Endothelial cell of umbilical vein (primary cell): ENCODE measurements around the gene FCN2. TPM values are rescaled to one million over a fixed set of nuclear protein-coding genes. Genes with fewer than 3 reads are reported as not detected.

Experiments
- BruUV-seq: library from RNA; stranded (reverse); fragments of 400-500 nt; replicated peaks from 2 replicates; lab custom pipeline; 2021; lab: Mats Ljungman, UMichigan
- CTCF ChIA-PET: fragments of 300-600, 350-600 bp; sonication (Branson Sonifier 250); formaldehyde crosslinking; loops from one replicate; lab custom pipeline; 2021; ENCODE audit warnings: antibody characterized with exemption, inconsistent platforms; lab: Charles Lee
- POLR2A ChIA-PET: fragments of 300-600, 350-600 bp; sonication (Branson Sonifier 250); formaldehyde crosslinking; loops from one replicate; lab custom pipeline; 2021; ENCODE audit warnings: antibody characterized with exemption, inconsistent platforms; lab: Charles Lee
- DNase-seq: peaks from one replicate; pipeline ENCODE4 v3.0.0-alpha.2; 2011; ENCODE audit warnings: low read depth, low spot score
- FAIRE-seq: peaks from 2 replicates; lab custom pipeline; 2011; peaks lifted over from hg19 to GRCh38; lab: Jason Lieb, UNC
- H2AFZ ChIP-seq: 2 replicates; pipeline ENCODE4 v1.6.0; 2012; ENCODE audit warnings: low read depth, low read length, control low read depth, inconsistent platforms
- H3K27ac ChIP-seq: 2 replicates; pipeline ENCODE4 v1.5.1; 2011; ENCODE audit warnings: low read depth, mild to moderate bottlenecking, control low read depth, low read length, moderate library complexity; ENCODE audit not compliant: insufficient read depth
- H3K27me3 ChIP-seq, 2 experiments: 2 replicates each; pipeline versions ENCODE4 v1.6.0 to v1.6.1; 2011; ENCODE audit warnings: low read length in 2 of 2, mixed read lengths in 1 of 2; ENCODE audit not compliant: control insufficient read depth in 2 of 2, insufficient read depth in 2 of 2
- H3K36me3 ChIP-seq, 2 experiments: 2 replicates in 1 of 2; 3 replicates in 1 of 2; pipeline ENCODE4 v1.5.1; 2011; ENCODE audit warnings: low read length in 2 of 2, mild to moderate bottlenecking in 1 of 2, moderate library complexity in 1 of 2; ENCODE audit not compliant: control insufficient read depth in 2 of 2, insufficient read depth in 2 of 2; ENCODE audit errors: extremely low read depth in 1 of 2
- H3K4me1 ChIP-seq: 3 replicates; pipeline ENCODE4 v1.5.1; 2011; ENCODE audit warnings: mild to moderate bottlenecking, low read length; ENCODE audit not compliant: control insufficient read depth, insufficient read depth; ENCODE audit errors: extremely low read depth
- H3K4me2 ChIP-seq: 2 replicates; pipeline ENCODE4 v1.6.1; 2011; ENCODE audit warnings: low read length, control low read depth, mixed read lengths; ENCODE audit not compliant: insufficient read depth
- H3K4me3 ChIP-seq, 3 experiments: fragments of 200-600 bp in 1 of 3; sonication (generic), shearing (Covaris generic) in 1 of 3; replicated peaks in 1 of 3; 2 replicates each; pipeline ENCODE4 v1.5.1; 2011 to 2016; ENCODE audit warnings: control low read depth in 3 of 3, low read length in 3 of 3, mild to moderate bottlenecking in 2 of 3, inconsistent platforms in 1 of 3, low read depth in 1 of 3, moderate library complexity in 1 of 3; ENCODE audit not compliant: insufficient read depth in 1 of 3
- H3K79me2 ChIP-seq: 2 replicates; pipeline ENCODE4 v1.6.0; 2012; ENCODE audit warnings: low read length, inconsistent platforms; ENCODE audit not compliant: control insufficient read depth, insufficient read depth
- H3K9ac ChIP-seq: replicated peaks from 2 replicates; pipeline ENCODE3; 2011; ENCODE audit warnings: low read length, control low read depth; ENCODE audit not compliant: insufficient read depth; ENCODE audit errors: extremely low read depth
- H3K9me1 ChIP-seq: replicated peaks from 3 replicates; pipeline ENCODE4 v1.6.0; 2011; ENCODE audit warnings: mild to moderate bottlenecking, low read length; ENCODE audit not compliant: control insufficient read depth, insufficient read depth; ENCODE audit errors: extremely low read depth
- H3K9me3 ChIP-seq: replicated peaks from 2 replicates; pipeline ENCODE4 v1.5.1; 2012; ENCODE audit warnings: low read length, inconsistent platforms; ENCODE audit not compliant: control insufficient read depth, insufficient read depth
- H4K20me1 ChIP-seq: replicated peaks from 2 replicates; pipeline ENCODE3; 2011; ENCODE audit warnings: mild to moderate bottlenecking, low read length; ENCODE audit not compliant: control insufficient read depth, insufficient read depth; ENCODE audit errors: extremely low read depth
- CTCF ChIP-seq, 2 donors: IDR thresholded peaks; 1 replicate in 1 of 2; 2 replicates in 1 of 2; pipeline ENCODE4 v1.5.1; 2011; ENCODE audit warnings: low read length in 2 of 2, mild to moderate bottlenecking in 2 of 2, moderate library complexity in 2 of 2, control low read depth in 1 of 2, inconsistent platforms in 1 of 2, low read depth in 1 of 2; ENCODE audit not compliant: insufficient read depth in 1 of 2; ENCODE audit errors: extremely low read depth in 1 of 2
- EZH2 ChIP-seq: IDR thresholded peaks from 2 replicates; pipeline ENCODE4 v1.6.1; 2012; ENCODE audit warnings: borderline replicate concordance, low read depth, mild to moderate bottlenecking, moderate library complexity, low read length, inconsistent platforms; ENCODE audit not compliant: severe bottlenecking
- FOS ChIP-seq: IDR thresholded peaks from 2 replicates; pipeline ENCODE4 v1.6.1; 2011; ENCODE audit warnings: mild to moderate bottlenecking, low read length, moderate library complexity, borderline replicate concordance; ENCODE audit not compliant: insufficient read depth
- GATA2 ChIP-seq: IDR thresholded peaks from 2 replicates; pipeline ENCODE4 v1.7.0; 2011; ENCODE audit warnings: low read depth, mild to moderate bottlenecking, moderate library complexity, mixed read lengths, low read length; ENCODE audit not compliant: insufficient read length, insufficient read depth
- JUN ChIP-seq: IDR thresholded peaks from 2 replicates; pipeline ENCODE4 v1.6.1; 2011; ENCODE audit warnings: borderline replicate concordance, low read depth; ENCODE audit not compliant: insufficient read length, insufficient read depth
- MAX ChIP-seq: IDR thresholded peaks from 2 replicates; pipeline ENCODE4 v1.6.1; 2011; ENCODE audit not compliant: insufficient read depth, insufficient read length
- MYC ChIP-seq: IDR thresholded peaks from one replicate; pipeline ENCODE4 v1.6.1; 2011; ENCODE audit warnings: mild to moderate bottlenecking, low read depth, low read length
- POLR2A ChIP-seq: IDR thresholded peaks from 2 replicates; pipeline ENCODE4 v1.6.1; 2012; ENCODE audit warnings: low read depth, mild to moderate bottlenecking, control low read depth, low read length
- POLR2AphosphoS5 ChIP-seq: IDR thresholded peaks from 2 replicates; pipeline ENCODE4 v1.6.1; 2012; ENCODE audit warnings: low read depth, mild to moderate bottlenecking, control low read depth, low read length, moderate library complexity; ENCODE audit not compliant: insufficient read depth
- dilution Hi-C: fragments of 300-500 bp; cut with MboI; formaldehyde crosslinking; loops from one replicate; pipeline ENCODE4 v1.15.0; 2019; ENCODE audit warnings: low sequenced_read_pairs; ENCODE audit not compliant: extremely low pct_ligation_motif_present
- intact Hi-C: fragments of 100-400 bp; cut with micrococcal nuclease; formaldehyde crosslinking; loops from one replicate; pipeline ENCODE4 v1.10.0; 2022
- polyA plus RNA-seq, 4 experiments: library from polyadenylated mRNA; depleted of rRNA in 3 of 4; stranded (reverse) in 3 of 4; unstranded in 1 of 4; fragments of >200 nt; gene quantifications; 2 replicates each; pipeline versions ENCODE4 v1.2.1 to v1.2.3, GENCODE V29; 2011 to 2012; ENCODE audit warnings: missing spikeins in 1 of 4
- total RNA-seq: library from RNA; stranded (reverse); gene quantifications from 2 replicates; pipeline ENCODE4 v1.2.3, GENCODE V29; 2021

Gene FCN2
- total and polyA plus RNA-seq, 2 donors (not counting 3 experiments of a cell fraction or from before 2014, with no cell fraction given), result not detected

GRCh38 chr9:134894136-134894860 is 13.7 kb downstream of the FCN2 start:
- no peaks in the 10 kb centered on the region for H3K79me2 ChIP-seq
- no peak for FAIRE-seq
- no peaks in the 10 kb centered on the region for H4K20me1 ChIP-seq
- no peaks in the 10 kb centered on the region for H3K9me1 ChIP-seq
- no peak overlapping the region for H3K9ac ChIP-seq
- intact Hi-C loops, result no loop called here
- dilution Hi-C loops, result no loop called here
- POLR2A ChIA-PET, result no interaction called here
- H3K27ac ChIP-seq, result no peak overlapping the region
- H2AFZ ChIP-seq, result no peak overlapping the region
- no peak overlapping the region for H3K4me3 ChIP-seq
- H3K27me3 ChIP-seq, result peaks cover 4 to 7% of the 10 kb centered on the region in 2 experiments
- no TSS peak for BruUV-seq
- no peak overlapping the region for H3K4me2 ChIP-seq
- peaks cover 22% of the 10 kb centered on the region for H3K4me1 ChIP-seq
- DNase-seq, result no peak
- CTCF ChIA-PET, result no interaction called here
- no peaks in the 10 kb centered on the region for H3K9me3 ChIP-seq
- H3K36me3 ChIP-seq, result no peaks in the 10 kb centered on the region
- no peak for TF ChIP-seq JUN
- TF ChIP-seq POLR2AphosphoS5, result no peak
- no peak for TF ChIP-seq CTCF (IDR thresholded peaks at IDR 0.05; ENCODE audit: extremely low read depth in 1 of 2, insufficient read depth in 1 of 2, low read depth in 1 of 2, low read length in 2 of 2)
- no peak for TF ChIP-seq FOS
- TF ChIP-seq EZH2, result no peak
- no peak for TF ChIP-seq MAX
- no peak for TF ChIP-seq POLR2A
- no peak for TF ChIP-seq MYC
- no peak for TF ChIP-seq GATA2
